K562 (cell line): ENCODE results near the gene EGFL6. TPM values are rescaled to one million over a fixed set of nuclear protein-coding genes. Genes with fewer than 3 reads are reported as not detected.
A peak's percentile ranks its signal among the peaks of the same experiment; 100 is the strongest.
"Not testable (repeated sequence)": the region's sequence is repeated elsewhere in the genome, so short reads cannot be mapped to it uniquely, and the experiment has no call there.

Experiments used
- ATAC-seq: fragments of 200-7000 bp; cut with Tn5 transposase; 3 replicates; pipeline ENCODE4 v1.9.1; 2020; ENCODE audit warnings: moderate library complexity
- BruUV-seq: library from RNA; stranded (reverse); fragments of 400-500 nt; replicated peaks from 2 replicates; lab custom pipeline; 2021; lab: Mats Ljungman, UMichigan
- CTCF ChIA-PET: fragments of 300-600 bp; formaldehyde crosslinking; extraction: SDS; loops from one replicate; lab custom pipeline; 2021; ENCODE audit warnings: low intra/inter-chr PET ratio; lab: Yijun Ruan, JAX
- POLR2A ChIA-PET: fragments of 300-600, 350-650 bp; sonication (Branson Sonifier 250); formaldehyde crosslinking; extraction: SDS; loops from one replicate; lab custom pipeline; 2021; ENCODE audit warnings: antibody characterized with exemption, inconsistent platforms; lab: Yijun Ruan, JAX
- DNase-seq, 4 experiments: peaks; one replicate each; pipeline versions ENCODE4 v3.0.0 to v3.0.0-alpha.2; 2011 to 2018; ENCODE audit warnings: low spot score in 3 of 4, mixed read lengths in 3 of 4; ENCODE audit errors: extremely low read depth in 1 of 4
- FAIRE-seq: peaks from 2 replicates; lab custom pipeline; 2011; peaks lifted over from hg19 to GRCh38; lab: Jason Lieb, UNC
- H2AFZ ChIP-seq: 2 replicates; pipeline ENCODE4 v1.6.0; 2011; ENCODE audit warnings: low read depth, low read length, control low read depth, inconsistent platforms
- H3K27ac ChIP-seq: fragments of 200-600 bp; 3 replicates; pipeline ENCODE4 v1.8.0; 2011; ENCODE audit warnings: low read depth, mild to moderate bottlenecking, control low read depth, inconsistent platforms, low read length, moderate library complexity, mixed read lengths; ENCODE audit errors: extremely low read depth
- H3K27me3 ChIP-seq, 2 experiments: fragments of 300-600 bp in 1 of 2; 2 replicates in 1 of 2; 3 replicates in 1 of 2; pipeline versions ENCODE4 v1.6.0 to v1.8.0; 2011; ENCODE audit warnings: inconsistent platforms in 2 of 2, low read length in 2 of 2, mild to moderate bottlenecking in 1 of 2, mixed read lengths in 1 of 2, moderate library complexity in 1 of 2; ENCODE audit not compliant: control insufficient read depth in 2 of 2, insufficient read depth in 2 of 2
- H3K36me3 ChIP-seq: fragments of 300-600 bp; 3 replicates; pipeline ENCODE4 v1.8.0; 2011; ENCODE audit warnings: mild to moderate bottlenecking, low read length, inconsistent platforms; ENCODE audit not compliant: control insufficient read depth, insufficient read depth
- H3K4me1 ChIP-seq, 2 experiments: fragments of 200-600 bp in 1 of 2; replicated peaks in 1 of 2; 2 replicates in 1 of 2; 3 replicates in 1 of 2; pipeline versions ENCODE4 v1.5.1 to v1.8.0; 2011; ENCODE audit warnings: inconsistent platforms in 2 of 2, low read length in 2 of 2, mild to moderate bottlenecking in 1 of 2, mixed read lengths in 1 of 2, moderate library complexity in 1 of 2; ENCODE audit not compliant: control insufficient read depth in 2 of 2, insufficient read depth in 2 of 2
- H3K4me2 ChIP-seq: 2 replicates; pipeline ENCODE4 v1.6.1; 2011; ENCODE audit warnings: low read length, control low read depth, inconsistent platforms, mixed read lengths; ENCODE audit not compliant: insufficient read depth
- H3K4me3 ChIP-seq: fragments of 200-600 bp; sonication (generic), shearing (Covaris generic); 2 replicates; pipeline ENCODE4 v1.5.1; 2016; ENCODE audit warnings: control low read depth, inconsistent platforms
- H3K79me2 ChIP-seq: fragments of 200-600 bp; 3 replicates; pipeline ENCODE4 v1.8.0; 2011; ENCODE audit warnings: low read length, inconsistent platforms; ENCODE audit not compliant: control insufficient read depth, insufficient read depth
- H3K9ac ChIP-seq, 2 experiments: 2 replicates each; pipeline versions ENCODE4 v1.6.0 to v1.6.1; 2011; ENCODE audit warnings: low read depth in 2 of 2, low read length in 2 of 2, control low read depth in 1 of 2, inconsistent platforms in 1 of 2, mild to moderate bottlenecking in 1 of 2, mixed read lengths in 1 of 2; ENCODE audit not compliant: insufficient read depth in 1 of 2
- H3K9me1 ChIP-seq: one replicate; pipeline ENCODE4 v1.6.0; 2011; ENCODE audit warnings: inconsistent platforms, mild to moderate bottlenecking, low read length, moderate library complexity; ENCODE audit not compliant: control insufficient read depth, insufficient read depth
- H3K9me3 ChIP-seq: replicated peaks from 2 replicates; pipeline ENCODE4 v1.5.1; 2011; ENCODE audit warnings: low read depth, low read length, inconsistent platforms; ENCODE audit not compliant: control insufficient read depth, insufficient read depth
- H4K20me1 ChIP-seq: replicated peaks from 2 replicates; pipeline ENCODE4 v1.6.1; 2011; ENCODE audit warnings: low read length, inconsistent platforms, mixed read lengths; ENCODE audit not compliant: control insufficient read depth, insufficient read depth
- MCM2 ChIP-seq: fragments of 450-650 bp; IDR thresholded peaks from 2 replicates; pipeline ENCODE4 v1.6.1; 2017; ENCODE audit warnings: low read depth, mild to moderate bottlenecking
- NCOA1 ChIP-seq: fragments of 450-650 bp; IDR thresholded peaks from 2 replicates; pipeline ENCODE4 v1.6.1; 2016; ENCODE audit warnings: low read depth
- SMARCE1 ChIP-seq: fragments of 450-650 bp; IDR thresholded peaks from 2 replicates; pipeline ENCODE4 v1.7.1; 2016; ENCODE audit warnings: mild to moderate bottlenecking
- TFAM ChIP-seq: fragments of 250-450 bp; sonication (Bioruptor Pico); conservative IDR thresholded peaks from 2 replicates; pipeline ENCODE4 v1.5.0; 2021; ENCODE audit warnings: mild to moderate bottlenecking, moderate library complexity
- ZNF239 ChIP-seq: fragments of 250-450 bp; sonication (Bioruptor Pico); IDR thresholded peaks from 2 replicates; pipeline ENCODE4 v1.4.0; 2020; ENCODE audit warnings: mild to moderate bottlenecking
- WGBS: fragments of 100-300 bp; shearing (Covaris generic); methylation state at CpG from one replicate; pipeline ENCODE4 v1.1.6; 2016; ENCODE audit warnings: low coverage, mixed read lengths; ENCODE audit not compliant: insufficient coverage; ENCODE audit errors: missing lambda C conversion rate; 5-methylcytosine and 5-hydroxymethylcytosine counted together
- in situ Hi-C: fragments of 300-500 bp; cut with MboI; formaldehyde crosslinking; loops from 4 replicates; pipeline ENCODE4 v1.15.0; 2018; ENCODE audit warnings: inconsistent platforms, mixed read lengths
- intact Hi-C: fragments of 100-400 bp; cut with micrococcal nuclease; formaldehyde crosslinking; loops from 2 replicates; pipeline ENCODE4 v1.14.2; 2022
- polyA plus RNA-seq, 8 experiments: library from polyadenylated mRNA; depleted of rRNA in 4 of 8; stranded (reverse) in 5 of 8; unstranded in 3 of 8; fragments of >200 nt; fragmentation: Nextera tagmentation in 2 of 8; fragmentation: Illumina TruSeq in 1 of 8; extraction: Ambion mirVana in 2 of 8; extraction: Trizol in 1 of 8; gene quantifications; 2 replicates each; pipeline versions ENCODE4 v1.2.1 to v1.2.3, GENCODE V29; 2011 to 2014; ENCODE audit warnings: inconsistent platforms in 1 of 8, missing spikeins in 1 of 8
- total RNA-seq, 7 experiments: library from RNA; depleted of rRNA in 6 of 7; stranded (reverse); fragments of >200 nt in 6 of 7; fragmentation: Illumina TruSeq in 2 of 7; extraction: Trizol in 2 of 7; gene quantifications; 2 replicates each; pipeline versions ENCODE4 v1.2.1 to v1.2.3, GENCODE V29; 2011 to 2021; ENCODE audit warnings: low replicate concordance in 1 of 7
- TF ChIP-seq, protein P1 (sequence below), 2 experiments: fragments of 150-350 bp in 1 of 2; IDR thresholded peaks; 2 replicates each; pipeline ENCODE4 v1.6.1; 2012 to 2016; ENCODE audit warnings: low read depth in 2 of 2, low read length in 2 of 2, mild to moderate bottlenecking in 1 of 2, moderate library complexity in 1 of 2
- TF ChIP-seq, protein P2 (sequence below): IDR thresholded peaks from 2 replicates; pipeline ENCODE4 v1.6.1; 2016; ENCODE audit warnings: missing genetic modification characterization, missing compliant biosample characterization
- TF ChIP-seq, protein P3 (sequence below): fragments of 250-450 bp; sonication (Bioruptor Pico); IDR thresholded peaks from 2 replicates; pipeline ENCODE4 v1.5.0; 2020; ENCODE audit warnings: mild to moderate bottlenecking

Gene EGFL6
- total and polyA plus RNA-seq, 9 of the 15 experiments (the other 6 are each of a cell fraction or from before 2014, with no cell fraction given) = 0.01 TPM; not detected in 8

GRCh38 chrX:13648336-13648735, 78.9 kb downstream of the EGFL6 start:
- H3K79me2 ChIP-seq, in situ Hi-C loops, FAIRE-seq, H3K9me1 ChIP-seq, BruUV-seq, H3K36me3 ChIP-seq, H3K4me3 ChIP-seq, H4K20me1 ChIP-seq, H3K27me3 ChIP-seq, ATAC-seq, POLR2A ChIA-PET, H3K9me3 ChIP-seq, CTCF ChIA-PET: not testable (repeated sequence)
- intact Hi-C loops = loop anchor here (5.0 to 10.0 kb wide), 3 partner anchors 76 to 856 kb away; partner anchors contain the start of gene PRPS2
- Histone ChIP-seq H3K9ac (peak overlapping the region in 1 of 2 experiments; percentile 84; a peak in 2 of 4 replicates), H3K27ac (peak overlapping the region; percentile 100), H2AFZ (peak overlapping the region; percentile 91), H3K4me2 (peak overlapping the region; percentile 68; the same call in 1 of the 2 replicates), H3K4me1 (peaks cover 17 to 54% of the 10 kb centered on the region in 2 experiments)
- 14% methylated on average over 1 of the region's 2 CpGs for WGBS
- DNase-seq = peak in 1 of 4 experiments; percentile 19

DNA sequence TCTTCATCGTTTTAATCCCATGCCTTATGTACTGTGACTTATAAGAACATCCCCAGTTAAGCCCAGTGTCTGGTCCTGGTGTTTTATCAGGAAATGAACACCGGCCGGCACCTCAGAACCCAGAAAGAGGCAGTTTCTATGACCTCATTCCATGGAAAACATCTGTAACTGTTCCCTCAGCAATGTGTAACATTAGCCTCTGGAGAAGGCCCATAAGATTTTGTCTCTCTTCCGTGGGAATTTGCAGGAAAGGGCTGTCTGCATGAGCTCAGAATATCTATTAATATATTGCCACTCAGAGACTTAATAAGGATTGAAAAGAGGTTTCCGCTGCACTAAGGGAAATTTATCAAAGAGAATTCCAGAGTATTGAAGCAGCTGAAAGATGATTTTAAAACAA, 80.4 kb downstream of the EGFL6 start:
- FAIRE-seq (no peak), ATAC-seq (no peak), DNase-seq (peak in 1 of 4 experiments; percentile 29)
- Histone ChIP-seq H3K9me3 (peaks cover 9% of the 10 kb centered on the region), H3K79me2 (peaks cover 12% of the 10 kb centered on the region), H3K4me2 (no peak overlapping the region; the same call in 1 of the 2 replicates), H3K4me3 (no peak overlapping the region), H3K36me3 (no peaks in the 10 kb centered on the region), H2AFZ (peak overlapping the region; percentile 76), H3K9ac (0 out of 4 replicates have a peak overlapping the region, but pooled peaks of 1 of the 2 experiments have one; percentile 3), H3K9me1 (no peaks in the 10 kb centered on the region), H3K27ac (peak overlapping the region; percentile 50; the same call in 2 of the 3 replicates), H3K27me3 (no peaks in the 10 kb centered on the region), H4K20me1 (no peaks in the 10 kb centered on the region), H3K4me1 (peaks cover 18 to 57% of the 10 kb centered on the region in 2 experiments)
- 35% methylated on average over 5 of the region's 5 CpGs for WGBS
- intact Hi-C loops = loop anchor here (5.0 to 10.0 kb wide), 3 partner anchors 78 to 858 kb away; partner anchors contain the start of gene PRPS2
- ChIA-PET CTCF (no interaction called here), POLR2A (interaction anchor here (1.4 kb wide), 1 partner anchor 47 kb away, joined by 3 read pairs; no protein-coding TSS in a partner anchor)
- BruUV-seq = no TSS peak
- in situ Hi-C loops = loop anchor here (5.0 to 25.0 kb wide), 3 partner anchors 97 to 688 kb away; partner anchors contain the start of gene GEMIN8
- TF ChIP-seq TFAM (CRISPR knock-in tag) (no peak), NCOA1 (no peak), MCM2 (no peak), ZNF239 (CRISPR knock-in tag) (no peak), SMARCE1 (no peak)
- TF ChIP-seq, protein P1, sequence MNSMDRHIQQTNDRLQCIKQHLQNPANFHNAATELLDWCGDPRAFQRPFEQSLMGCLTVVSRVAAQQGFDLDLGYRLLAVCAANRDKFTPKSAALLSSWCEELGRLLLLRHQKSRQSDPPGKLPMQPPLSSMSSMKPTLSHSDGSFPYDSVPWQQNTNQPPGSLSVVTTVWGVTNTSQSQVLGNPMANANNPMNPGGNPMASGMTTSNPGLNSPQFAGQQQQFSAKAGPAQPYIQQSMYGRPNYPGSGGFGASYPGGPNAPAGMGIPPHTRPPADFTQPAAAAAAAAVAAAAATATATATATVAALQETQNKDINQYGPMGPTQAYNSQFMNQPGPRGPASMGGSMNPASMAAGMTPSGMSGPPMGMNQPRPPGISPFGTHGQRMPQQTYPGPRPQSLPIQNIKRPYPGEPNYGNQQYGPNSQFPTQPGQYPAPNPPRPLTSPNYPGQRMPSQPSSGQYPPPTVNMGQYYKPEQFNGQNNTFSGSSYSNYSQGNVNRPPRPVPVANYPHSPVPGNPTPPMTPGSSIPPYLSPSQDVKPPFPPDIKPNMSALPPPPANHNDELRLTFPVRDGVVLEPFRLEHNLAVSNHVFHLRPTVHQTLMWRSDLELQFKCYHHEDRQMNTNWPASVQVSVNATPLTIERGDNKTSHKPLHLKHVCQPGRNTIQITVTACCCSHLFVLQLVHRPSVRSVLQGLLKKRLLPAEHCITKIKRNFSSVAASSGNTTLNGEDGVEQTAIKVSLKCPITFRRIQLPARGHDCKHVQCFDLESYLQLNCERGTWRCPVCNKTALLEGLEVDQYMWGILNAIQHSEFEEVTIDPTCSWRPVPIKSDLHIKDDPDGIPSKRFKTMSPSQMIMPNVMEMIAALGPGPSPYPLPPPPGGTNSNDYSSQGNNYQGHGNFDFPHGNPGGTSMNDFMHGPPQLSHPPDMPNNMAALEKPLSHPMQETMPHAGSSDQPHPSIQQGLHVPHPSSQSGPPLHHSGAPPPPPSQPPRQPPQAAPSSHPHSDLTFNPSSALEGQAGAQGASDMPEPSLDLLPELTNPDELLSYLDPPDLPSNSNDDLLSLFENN (IDR thresholded peaks at IDR 0.05; ENCODE audit: low read depth in 2 of 2, low read length in 2 of 2) = no peak
- TF ChIP-seq, protein P2, sequence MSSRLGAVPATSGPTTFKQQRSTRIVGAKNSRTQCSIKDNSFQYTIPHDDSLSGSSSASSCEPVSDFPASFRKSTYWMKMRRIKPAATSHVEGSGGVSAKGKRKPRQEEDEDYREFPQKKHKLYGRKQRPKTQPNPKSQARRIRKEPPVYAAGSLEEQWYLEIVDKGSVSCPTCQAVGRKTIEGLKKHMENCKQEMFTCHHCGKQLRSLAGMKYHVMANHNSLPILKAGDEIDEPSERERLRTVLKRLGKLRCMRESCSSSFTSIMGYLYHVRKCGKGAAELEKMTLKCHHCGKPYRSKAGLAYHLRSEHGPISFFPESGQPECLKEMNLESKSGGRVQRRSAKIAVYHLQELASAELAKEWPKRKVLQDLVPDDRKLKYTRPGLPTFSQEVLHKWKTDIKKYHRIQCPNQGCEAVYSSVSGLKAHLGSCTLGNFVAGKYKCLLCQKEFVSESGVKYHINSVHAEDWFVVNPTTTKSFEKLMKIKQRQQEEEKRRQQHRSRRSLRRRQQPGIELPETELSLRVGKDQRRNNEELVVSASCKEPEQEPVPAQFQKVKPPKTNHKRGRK (tag) = no peak
- TF ChIP-seq, protein P3, sequence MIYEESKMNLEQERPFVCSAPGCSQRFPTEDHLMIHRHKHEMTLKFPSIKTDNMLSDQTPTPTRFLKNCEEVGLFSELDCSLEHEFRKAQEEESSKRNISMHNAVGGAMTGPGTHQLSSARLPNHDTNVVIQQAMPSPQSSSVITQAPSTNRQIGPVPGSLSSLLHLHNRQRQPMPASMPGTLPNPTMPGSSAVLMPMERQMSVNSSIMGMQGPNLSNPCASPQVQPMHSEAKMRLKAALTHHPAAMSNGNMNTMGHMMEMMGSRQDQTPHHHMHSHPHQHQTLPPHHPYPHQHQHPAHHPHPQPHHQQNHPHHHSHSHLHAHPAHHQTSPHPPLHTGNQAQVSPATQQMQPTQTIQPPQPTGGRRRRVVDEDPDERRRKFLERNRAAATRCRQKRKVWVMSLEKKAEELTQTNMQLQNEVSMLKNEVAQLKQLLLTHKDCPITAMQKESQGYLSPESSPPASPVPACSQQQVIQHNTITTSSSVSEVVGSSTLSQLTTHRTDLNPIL (CRISPR knock-in tag) = no peak
